Gastroesophageal sphincter (tissue), 3 donors: Measurements from ENCODE around the gene STXBP6.

Source experiments
- POLR2AphosphoS5 ChIP-seq: sonication (generic); formaldehyde crosslinking; IDR thresholded peaks from one replicate; pipeline ENCODE4 v1.6.1; 2017; ENCODE audit warnings: antibody characterized with exemption
- TF ChIP-seq, protein P1 (sequence below), 4 experiments: fragments of 200-600 bp in 2 of 4; fragments of 450-650 bp in 2 of 4; sonication (generic) in 1 of 4; IDR thresholded peaks; one replicate each; pipeline ENCODE4 v1.5.1; 2017 to 2019; ENCODE audit warnings: antibody characterized with exemption in 4 of 4, mild to moderate bottlenecking in 2 of 4, moderate library complexity in 2 of 4

DNA sequence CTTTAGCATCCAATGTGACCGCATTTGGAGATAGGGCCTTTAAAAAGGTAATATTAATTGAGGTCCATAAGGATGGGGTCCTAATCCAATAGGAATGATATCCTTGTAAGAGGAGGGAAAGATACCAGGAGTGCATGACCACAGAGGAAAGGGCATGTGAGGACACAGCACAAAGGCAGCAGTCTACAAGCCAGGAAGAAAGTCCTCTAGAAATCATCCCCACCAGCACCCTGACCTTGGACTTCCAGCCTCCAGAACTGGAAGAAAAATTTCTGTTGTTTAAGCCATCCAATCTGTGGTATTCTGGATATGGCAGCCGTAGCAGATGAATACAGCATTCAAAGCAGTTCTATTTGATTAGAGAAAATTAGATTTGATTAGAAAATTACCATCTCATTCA lies 145.4 kb downstream of the STXBP6 start:
- TF ChIP-seq, protein P1, sequence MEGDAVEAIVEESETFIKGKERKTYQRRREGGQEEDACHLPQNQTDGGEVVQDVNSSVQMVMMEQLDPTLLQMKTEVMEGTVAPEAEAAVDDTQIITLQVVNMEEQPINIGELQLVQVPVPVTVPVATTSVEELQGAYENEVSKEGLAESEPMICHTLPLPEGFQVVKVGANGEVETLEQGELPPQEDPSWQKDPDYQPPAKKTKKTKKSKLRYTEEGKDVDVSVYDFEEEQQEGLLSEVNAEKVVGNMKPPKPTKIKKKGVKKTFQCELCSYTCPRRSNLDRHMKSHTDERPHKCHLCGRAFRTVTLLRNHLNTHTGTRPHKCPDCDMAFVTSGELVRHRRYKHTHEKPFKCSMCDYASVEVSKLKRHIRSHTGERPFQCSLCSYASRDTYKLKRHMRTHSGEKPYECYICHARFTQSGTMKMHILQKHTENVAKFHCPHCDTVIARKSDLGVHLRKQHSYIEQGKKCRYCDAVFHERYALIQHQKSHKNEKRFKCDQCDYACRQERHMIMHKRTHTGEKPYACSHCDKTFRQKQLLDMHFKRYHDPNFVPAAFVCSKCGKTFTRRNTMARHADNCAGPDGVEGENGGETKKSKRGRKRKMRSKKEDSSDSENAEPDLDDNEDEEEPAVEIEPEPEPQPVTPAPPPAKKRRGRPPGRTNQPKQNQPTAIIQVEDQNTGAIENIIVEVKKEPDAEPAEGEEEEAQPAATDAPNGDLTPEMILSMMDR (IDR thresholded peaks at IDR 0.05): no peak
- TF ChIP-seq POLR2AphosphoS5: no peak
